ES-I3 (cell line): ENCODE measurements around the gene NFIA.

Experiments used
- H3K36me3 ChIP-seq: 2 replicates; pipeline ENCODE4 v1.6.1; 2013; ENCODE audit warnings: mild to moderate bottlenecking, low read length, control low read depth, moderate library complexity; ENCODE audit not compliant: insufficient read depth
- H3K4me1 ChIP-seq: 2 replicates; pipeline ENCODE4 v1.6.1; 2013; ENCODE audit warnings: mild to moderate bottlenecking, control low read depth, low read length; ENCODE audit not compliant: insufficient read depth
- H3K9ac ChIP-seq: 2 replicates; pipeline ENCODE4 v1.6.1; 2013; ENCODE audit warnings: low read depth, mild to moderate bottlenecking, low read length, moderate library complexity
- H3K9me3 ChIP-seq: 2 replicates; pipeline ENCODE4 v1.6.1; 2013; ENCODE audit warnings: mild to moderate bottlenecking, low read length, moderate library complexity; ENCODE audit not compliant: control insufficient read depth, insufficient read depth

The NFIA gene

GRCh38 chr1:61231795-61232194 lies 149.4 kb downstream of the NFIA start:
- no peaks in the 10 kb centered on the region; the same call in 1 of the 2 replicates for H3K9me3 ChIP-seq
- no peak overlapping the region for H3K9ac ChIP-seq
- peaks cover 14% of the 10 kb centered on the region for H3K4me1 ChIP-seq
- H3K36me3 ChIP-seq, result no peaks in the 10 kb centered on the region; the same call in 1 of the 2 replicates

DNA sequence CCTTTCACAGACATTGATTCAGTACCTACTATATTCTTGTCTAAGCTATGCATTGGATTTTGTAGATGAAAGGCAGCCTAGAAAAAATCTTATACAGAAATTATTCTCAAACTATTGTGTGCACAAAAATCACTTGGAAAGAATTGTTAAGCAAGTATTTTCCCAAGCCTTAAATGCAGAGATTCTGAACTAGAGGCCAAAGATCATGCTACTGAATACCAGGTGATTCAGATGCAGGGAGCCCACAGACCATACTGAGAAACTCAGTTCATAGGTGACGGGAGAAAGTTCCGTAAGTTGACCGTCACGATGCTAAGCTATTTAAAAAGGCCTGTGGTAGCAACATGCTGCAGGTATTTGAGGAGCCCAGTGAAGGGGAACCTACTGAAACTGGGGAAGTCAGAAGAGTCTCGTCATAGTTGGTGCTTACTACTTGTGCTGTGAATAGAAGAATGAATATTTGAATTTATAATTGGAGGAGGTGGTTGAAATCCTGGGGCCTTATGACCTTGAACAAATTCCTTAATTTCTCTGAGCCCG lies 150.8 kb downstream of the NFIA start:
- no peaks in the 10 kb centered on the region; the same call in 1 of the 2 replicates for H3K36me3 ChIP-seq
- H3K9ac ChIP-seq, result no peak overlapping the region
- H3K4me1 ChIP-seq, result peaks cover 28% of the 10 kb centered on the region
- H3K9me3 ChIP-seq, result no peaks in the 10 kb centered on the region

DNA sequence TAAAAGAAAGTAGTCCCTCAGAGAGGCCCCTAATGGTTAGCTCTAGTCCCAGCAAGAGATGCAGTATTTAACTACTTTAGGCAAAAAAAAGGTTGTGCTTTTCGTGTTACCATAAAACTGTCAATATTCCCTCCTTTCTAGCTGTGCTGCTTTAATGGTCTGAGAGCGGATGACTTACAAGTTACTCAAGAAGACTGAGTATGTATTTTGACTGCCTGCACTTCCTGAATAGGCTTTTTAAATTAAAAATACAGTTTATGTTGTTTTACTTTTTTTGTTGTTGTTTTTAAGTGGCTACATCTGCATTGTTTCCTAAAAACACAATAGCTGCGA lies 152.2 kb downstream of the NFIA start:
- peaks cover 33% of the 10 kb centered on the region for H3K4me1 ChIP-seq
- H3K36me3 ChIP-seq, result no peaks in the 10 kb centered on the region; the same call in 1 of the 2 replicates
- H3K9ac ChIP-seq, result no peak overlapping the region
- H3K9me3 ChIP-seq, result no peaks in the 10 kb centered on the region

GRCh38 chr1:61237147-61237546 lies 154.8 kb downstream of the NFIA start:
- Histone ChIP-seq H3K9ac (no peak overlapping the region), H3K4me1 (peaks cover 33% of the 10 kb centered on the region), H3K36me3 (no peaks in the 10 kb centered on the region; the same call in 1 of the 2 replicates), H3K9me3 (no peaks in the 10 kb centered on the region)

GRCh38 chr1:61237659-61238358 lies 155.4 kb downstream of the NFIA start:
- H3K9me3 ChIP-seq, result no peaks in the 10 kb centered on the region
- peaks cover 33% of the 10 kb centered on the region for H3K4me1 ChIP-seq
- no peaks in the 10 kb centered on the region; the same call in 1 of the 2 replicates for H3K36me3 ChIP-seq
- no peak overlapping the region for H3K9ac ChIP-seq

DNA sequence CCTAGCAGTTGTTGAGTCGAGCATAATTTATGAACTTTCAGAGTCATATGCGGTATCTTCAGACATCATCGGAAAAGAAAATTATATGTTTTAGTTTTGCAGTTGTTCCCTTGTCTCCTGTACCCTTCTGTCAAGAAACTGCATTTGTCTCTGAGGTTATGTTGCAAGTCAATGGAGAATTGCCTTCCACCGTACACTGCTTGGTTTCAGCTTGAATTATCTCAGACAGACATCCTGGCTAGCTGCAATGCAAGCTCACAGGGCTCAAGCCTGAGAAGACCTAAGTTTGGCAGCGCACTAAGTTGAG lies 156.0 kb downstream of the NFIA start:
- Histone ChIP-seq H3K36me3 (no peaks in the 10 kb centered on the region; the same call in 1 of the 2 replicates), H3K9ac (no peak overlapping the region), H3K4me1 (peaks cover 33% of the 10 kb centered on the region), H3K9me3 (no peaks in the 10 kb centered on the region)

GRCh38 chr1:61240878-61241277 lies 158.5 kb downstream of the NFIA start:
- Histone ChIP-seq H3K9ac (no peak overlapping the region), H3K36me3 (no peaks in the 10 kb centered on the region)

DNA sequence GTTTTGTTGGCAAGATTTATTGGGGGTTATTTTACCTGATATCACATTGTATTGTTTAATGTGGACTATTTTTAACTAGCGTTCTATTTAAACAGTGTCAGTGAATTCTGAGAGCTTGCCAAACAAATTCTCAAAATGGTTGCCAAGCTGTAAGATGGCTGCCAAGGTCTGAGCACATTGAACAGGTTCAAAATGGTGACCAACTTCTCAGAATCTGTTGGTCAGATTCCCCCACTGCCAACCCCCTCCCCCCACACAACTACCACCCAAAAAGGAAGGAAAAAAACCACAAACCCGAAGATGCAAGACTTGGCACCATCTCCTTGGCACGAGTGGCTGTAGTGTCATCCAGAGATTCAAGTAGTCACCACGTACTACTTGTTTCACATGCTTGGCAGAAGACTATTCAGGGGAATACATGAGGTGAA lies 159.1 kb downstream of the NFIA start:
- Histone ChIP-seq H3K9me3 (no peaks in the 10 kb centered on the region), H3K4me1 (peaks cover 23% of the 10 kb centered on the region), H3K9ac (no peak overlapping the region), H3K36me3 (no peaks in the 10 kb centered on the region)

More at GRCh38 chr1:61240878-61241277, 158.5 kb downstream of the NFIA start:
- no peaks in the 10 kb centered on the region for H3K9me3 ChIP-seq
- H3K4me1 ChIP-seq, result peaks cover 28% of the 10 kb centered on the region

GRCh38 chr1:61241973-61242381 lies 159.6 kb downstream of the NFIA start:
- peaks cover 17% of the 10 kb centered on the region for H3K4me1 ChIP-seq
- no peaks in the 10 kb centered on the region for H3K36me3 ChIP-seq
- no peak overlapping the region for H3K9ac ChIP-seq
- no peaks in the 10 kb centered on the region for H3K9me3 ChIP-seq

- Histone ChIP-seq H3K9me3 (no peaks in the 10 kb centered on the region), H3K36me3 (no peaks in the 10 kb centered on the region), H3K9ac (no peak overlapping the region), H3K4me1 (peaks cover 10% of the 10 kb centered on the region)
Observed at GRCh38 chr1:61244114-61244513, 161.8 kb downstream of the NFIA start.

- Histone ChIP-seq H3K36me3 (no peaks in the 10 kb centered on the region), H3K4me1 (peaks cover 23% of the 10 kb centered on the region), H3K9me3 (no peaks in the 10 kb centered on the region), H3K9ac (no peak overlapping the region)
Observed at GRCh38 chr1:61245696-61246400, 163.5 kb downstream of the NFIA start.

GRCh38 chr1:61247051-61247825 lies 164.9 kb downstream of the NFIA start:
- Histone ChIP-seq H3K9me3 (no peaks in the 10 kb centered on the region), H3K4me1 (peaks cover 26% of the 10 kb centered on the region), H3K9ac (no peak overlapping the region), H3K36me3 (no peaks in the 10 kb centered on the region)

DNA sequence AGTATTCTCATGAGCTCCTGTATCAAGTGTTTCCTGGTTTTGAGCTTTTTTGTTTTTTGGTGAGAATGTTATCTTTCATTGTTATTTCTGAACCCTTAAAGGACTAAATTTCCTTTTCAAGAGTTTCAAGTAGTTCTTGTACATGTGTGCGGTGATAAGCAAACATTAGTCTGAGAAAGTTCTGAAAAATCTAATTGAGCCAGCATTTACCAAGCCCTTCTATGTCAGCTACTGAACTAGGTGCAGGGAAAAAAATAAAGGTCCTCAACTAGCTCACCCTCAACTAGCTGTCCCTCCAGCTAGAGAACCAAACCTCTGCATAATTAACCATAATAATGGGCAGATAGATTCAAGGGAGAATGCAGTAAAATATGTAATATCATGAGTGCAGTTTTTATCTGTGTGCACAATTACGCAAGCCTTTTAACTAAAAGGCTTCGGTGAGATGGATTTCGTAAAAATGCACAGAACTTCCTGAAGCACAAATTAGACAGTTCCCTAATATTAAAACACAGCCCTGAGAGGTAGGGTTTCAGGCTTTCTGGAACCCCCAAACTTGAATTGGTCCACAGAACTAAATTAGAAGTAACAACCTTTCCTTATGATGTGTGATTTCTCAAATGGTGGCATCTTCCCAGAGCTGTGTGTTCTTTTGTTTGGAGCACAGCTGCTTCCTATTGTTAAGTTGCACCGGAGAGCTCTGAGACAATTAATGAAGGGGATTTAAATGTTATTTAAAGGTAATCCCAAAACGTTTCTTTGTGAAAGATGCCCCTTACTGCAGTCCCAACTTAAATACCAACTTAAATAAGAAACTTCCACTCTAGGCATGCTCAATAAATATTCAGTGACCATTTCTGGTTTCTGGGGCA lies 165.8 kb downstream of the NFIA start:
- Histone ChIP-seq H3K4me1 (peaks cover 26% of the 10 kb centered on the region), H3K9me3 (no peaks in the 10 kb centered on the region), H3K9ac (no peak overlapping the region), H3K36me3 (no peaks in the 10 kb centered on the region)

GRCh38 chr1:61250933-61251332 lies 168.6 kb downstream of the NFIA start:
- no peak overlapping the region for H3K9ac ChIP-seq
- H3K9me3 ChIP-seq, result no peaks in the 10 kb centered on the region
- no peaks in the 10 kb centered on the region for H3K36me3 ChIP-seq
- peaks cover 26% of the 10 kb centered on the region for H3K4me1 ChIP-seq
